A549 treated with AZD2906 at 1 μM for 4 hours (cell line): ENCODE measurements around the gene CEBPZOS. TPM values are rescaled to one million over a fixed set of nuclear protein-coding genes. Genes with fewer than 3 reads are reported as not detected.

Experiments
- total RNA-seq: library from RNA; stranded (reverse); fragments of 200-300 nt; extraction: Qiagen RNA extraction; gene quantifications from 5 replicates; pipeline ENCODE4 v1.2.3, GENCODE V29; 2022

Gene CEBPZOS
- total RNA-seq, result 36.4 to 39.5 TPM (median 37.4 TPM) in 5 replicates

GRCh38 chr2:37196320-37197195 is at the start of gene CEBPZOS:
TSS of gene CEBPZOS (plus strand) at chr2:37196496. CDS start at chr2:37199705, 3,209 bp downstream.

GRCh38 chr2:37156857-37157714 is 39.2 kb upstream of the CEBPZOS start, which contains the start of gene EIF2AK2:
TSS of gene EIF2AK2 (minus strand) at chr2:37156980. CDS start at chr2:37147806, 9,174 bp downstream.

GRCh38 chr2:37188570-37188969 is 7.7 kb upstream of the CEBPZOS start, which contains the start of gene SULT6B1:
TSS of gene SULT6B1 (minus strand) at chr2:37188670. CDS start at chr2:37188640, 30 bp downstream.

GRCh38 chr2:37231241-37232130 is 35.2 kb downstream of the CEBPZOS start, which contains the start of the genes CEBPZ and NDUFAF7:
TSS of gene CEBPZ (minus strand) at chr2:37231596. CDS start at chr2:37231567, 29 bp downstream.
TSS of gene NDUFAF7 (plus strand) at chr2:37231658. CDS start at chr2:37231706, 48 bp downstream.

Other genes with a start within 250 kb of the CEBPZOS start
- 11.4 to 16.6 TPM (median 15.7 TPM) in 5 replicates for gene STRN, start 230.0 kb upstream of the CEBPZOS start, total RNA-seq
- 5.7 to 7.8 TPM (median 6.8 TPM) in 5 replicates for gene HEATR5B, start 112.1 kb upstream of the CEBPZOS start, total RNA-seq
- gene GPATCH11, start 112.0 kb upstream of the CEBPZOS start, total RNA-seq, result 7.8 to 11.4 TPM (median 9.2 TPM) in 5 replicates
- gene EIF2AK2, start 39.5 kb upstream of the CEBPZOS start, total RNA-seq, result 16.2 to 31.7 TPM (median 20.8 TPM) in 5 replicates
- not detected in 5 replicates for gene SULT6B1, start 7.8 kb upstream of the CEBPZOS start, total RNA-seq
- 58.3 to 82.9 TPM (median 63.7 TPM) in 5 replicates for gene CEBPZ, start 35.1 kb downstream of the CEBPZOS start, total RNA-seq
- 16.7 to 18.4 TPM (median 17.7 TPM) in 5 replicates for gene NDUFAF7, start 35.2 kb downstream of the CEBPZOS start, total RNA-seq
- 8.6 to 17.3 TPM (median 12.5 TPM) in 5 replicates for gene PRKD3, start 128.3 kb downstream of the CEBPZOS start, total RNA-seq
- 20.8 to 25.2 TPM (median 23.4 TPM) in 5 replicates for gene QPCT, start 148.1 kb downstream of the CEBPZOS start, total RNA-seq